HG02973 (cell line): ENCODE data around the gene RAB25.
"Not testable (repeated sequence)": the region's sequence is repeated elsewhere in the genome, so short reads cannot be mapped to it uniquely, and the experiment has no call there.

Experiments
- ATAC-seq: cut with Tn5 transposase; IDR thresholded peaks from one replicate; pipeline ENCODE4 v1.9.1; 2021; ENCODE audit warnings: moderate library complexity; ENCODE audit not compliant: unreplicated experiment

RAB25 gene

DNA sequence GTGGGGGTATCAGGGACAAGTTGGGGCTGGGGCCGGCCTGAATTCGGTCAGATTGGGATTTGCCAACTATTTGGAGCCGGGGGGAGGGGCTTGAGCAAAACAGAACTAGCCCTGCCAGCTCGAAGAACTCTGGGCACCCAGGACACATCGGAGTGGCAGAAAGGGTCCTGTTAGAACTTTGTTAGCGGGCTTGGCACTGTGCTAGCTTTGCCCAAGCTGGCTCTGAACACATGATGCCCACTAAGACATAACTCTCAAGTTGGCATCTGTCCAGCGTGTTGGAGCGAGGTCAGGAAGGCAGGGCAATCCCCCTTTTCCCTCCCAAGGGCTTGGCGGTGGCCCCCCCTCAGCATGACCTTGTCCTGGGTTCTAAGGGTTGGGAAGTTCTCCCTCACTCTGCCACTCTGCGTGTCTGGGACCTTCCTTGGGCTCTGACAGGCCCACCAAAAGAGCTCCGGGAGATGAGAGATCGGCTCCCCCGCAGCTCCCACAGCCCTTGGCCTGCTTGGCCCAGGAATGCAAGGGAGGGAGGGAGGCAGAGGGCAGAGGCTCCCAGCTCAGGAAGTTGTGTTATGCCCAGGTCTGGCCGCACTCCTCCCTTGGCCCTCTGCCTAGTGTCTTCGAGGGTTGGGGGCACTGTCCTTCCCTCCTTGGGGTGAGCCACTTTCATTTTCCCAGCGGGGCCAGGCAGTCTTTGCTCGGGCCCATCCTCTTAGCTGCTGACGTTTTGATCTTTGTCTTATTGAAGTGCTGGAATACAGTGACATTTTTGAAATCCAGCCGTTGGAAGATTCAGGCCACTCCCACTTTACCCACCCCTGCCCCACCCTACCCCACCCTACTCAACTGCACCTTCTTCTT, 54.8 kb downstream of the RAB25 start:
- ATAC-seq = no peak

GRCh38 chr1:156116731-156117130, 55.8 kb downstream of the RAB25 start:
- not testable (repeated sequence) for ATAC-seq

DNA sequence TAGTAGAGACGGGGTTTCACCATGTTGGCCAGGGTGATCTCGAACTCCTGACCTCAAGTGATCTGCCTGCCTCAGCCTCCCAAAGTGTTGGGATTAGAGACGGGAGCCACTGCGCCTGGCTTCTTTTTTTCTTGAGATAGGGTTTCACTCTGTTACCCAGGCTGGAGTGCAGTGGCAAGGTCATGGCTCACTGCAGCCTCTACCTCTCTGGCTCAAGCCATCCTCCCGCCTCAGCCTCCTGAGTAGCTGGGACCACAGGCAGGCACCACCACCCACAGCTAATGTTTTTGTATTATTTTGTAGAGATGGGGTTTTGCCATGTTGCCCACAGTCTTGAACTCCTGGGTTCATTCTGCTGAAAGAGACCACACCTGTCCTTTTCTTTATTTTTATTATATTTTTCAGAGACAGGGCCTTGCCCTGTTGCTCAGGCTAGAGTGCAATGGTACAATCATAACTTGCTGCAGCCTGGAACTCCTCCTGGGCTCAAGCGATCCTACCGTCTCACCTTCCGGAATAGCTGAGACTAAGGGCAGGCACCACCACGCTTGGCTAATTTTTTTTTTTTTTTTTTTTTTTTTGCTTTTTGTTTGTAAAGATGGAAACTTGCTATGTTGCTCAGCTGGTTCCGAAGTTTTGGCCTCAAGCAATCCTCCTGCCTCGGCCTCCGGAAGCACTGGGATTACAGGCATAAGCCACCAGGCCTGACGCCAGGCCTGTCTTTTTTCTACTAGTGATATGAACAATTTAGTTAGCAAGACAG, 56.6 kb downstream of the RAB25 start:
- ATAC-seq = no peak

DNA sequence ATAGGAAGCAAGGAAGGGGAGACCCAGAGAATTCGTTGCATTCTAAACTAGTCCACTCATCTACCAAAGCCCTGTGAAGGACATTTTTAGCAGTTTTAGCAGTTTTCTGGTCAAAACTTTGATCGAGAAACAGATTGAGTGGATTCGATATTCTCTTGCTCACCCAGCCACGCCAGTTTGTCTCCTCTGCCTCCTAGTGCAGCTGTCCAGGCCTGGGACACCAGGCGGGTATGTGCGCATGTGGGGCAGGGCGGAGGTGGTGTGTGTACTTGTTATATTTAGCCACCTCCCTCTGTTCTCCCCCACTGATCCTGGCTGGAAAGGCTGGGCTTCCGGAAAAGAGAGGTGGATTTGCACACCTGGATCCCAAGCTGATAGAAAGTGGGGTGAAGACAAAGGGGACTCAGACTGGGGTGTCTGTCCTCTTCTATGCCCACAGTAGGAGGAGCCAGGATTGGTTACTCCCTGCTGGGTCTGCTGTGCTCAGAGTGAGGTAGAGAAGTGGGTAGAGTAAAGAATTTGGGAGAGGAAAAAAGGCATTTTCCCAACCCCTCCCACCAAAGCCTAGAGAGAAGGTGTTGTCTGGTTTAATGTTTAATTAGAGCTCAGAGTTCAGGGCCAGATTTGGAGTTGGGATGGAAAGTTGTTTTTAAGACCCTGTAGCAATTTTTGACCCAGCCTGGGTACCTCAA, 57.4 kb downstream of the RAB25 start:
- no peak for ATAC-seq

DNA sequence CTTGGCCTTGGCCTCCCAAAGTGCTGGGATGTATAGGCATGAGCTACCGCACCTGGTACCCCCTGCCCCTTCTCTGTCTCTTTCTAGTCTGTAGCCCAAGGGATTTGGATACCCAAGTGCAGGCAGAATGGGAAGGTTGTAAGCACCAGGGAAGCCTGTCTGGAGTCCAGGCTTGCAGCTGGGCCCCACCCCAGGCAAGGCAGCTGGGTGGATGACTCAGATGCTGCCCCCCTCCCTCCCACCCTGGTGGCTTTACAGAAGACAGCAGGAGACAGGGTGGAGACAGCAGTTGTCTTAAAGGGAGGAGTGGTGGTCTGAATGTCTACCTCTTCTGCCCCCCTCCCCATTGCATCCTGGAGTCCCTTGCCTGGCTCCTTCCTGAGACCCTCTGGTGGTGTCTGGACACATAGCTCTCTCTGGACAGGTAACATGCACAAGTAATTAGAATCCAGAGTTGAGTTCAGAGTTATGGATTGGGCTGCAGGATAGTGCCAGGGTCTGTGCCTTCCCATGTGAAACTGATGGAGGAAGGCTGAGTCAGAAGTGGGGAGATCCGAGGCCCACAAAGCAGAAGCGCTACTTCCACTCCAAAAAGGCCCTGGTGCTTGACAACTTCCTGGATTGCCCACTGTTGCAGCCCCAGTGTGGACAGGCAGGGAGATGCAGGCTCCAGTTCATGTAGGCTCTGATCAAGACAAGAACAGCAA, 58.7 kb downstream of the RAB25 start:
- no peak for ATAC-seq
